ENCODE data around the gene NUPR1.

DNA sequence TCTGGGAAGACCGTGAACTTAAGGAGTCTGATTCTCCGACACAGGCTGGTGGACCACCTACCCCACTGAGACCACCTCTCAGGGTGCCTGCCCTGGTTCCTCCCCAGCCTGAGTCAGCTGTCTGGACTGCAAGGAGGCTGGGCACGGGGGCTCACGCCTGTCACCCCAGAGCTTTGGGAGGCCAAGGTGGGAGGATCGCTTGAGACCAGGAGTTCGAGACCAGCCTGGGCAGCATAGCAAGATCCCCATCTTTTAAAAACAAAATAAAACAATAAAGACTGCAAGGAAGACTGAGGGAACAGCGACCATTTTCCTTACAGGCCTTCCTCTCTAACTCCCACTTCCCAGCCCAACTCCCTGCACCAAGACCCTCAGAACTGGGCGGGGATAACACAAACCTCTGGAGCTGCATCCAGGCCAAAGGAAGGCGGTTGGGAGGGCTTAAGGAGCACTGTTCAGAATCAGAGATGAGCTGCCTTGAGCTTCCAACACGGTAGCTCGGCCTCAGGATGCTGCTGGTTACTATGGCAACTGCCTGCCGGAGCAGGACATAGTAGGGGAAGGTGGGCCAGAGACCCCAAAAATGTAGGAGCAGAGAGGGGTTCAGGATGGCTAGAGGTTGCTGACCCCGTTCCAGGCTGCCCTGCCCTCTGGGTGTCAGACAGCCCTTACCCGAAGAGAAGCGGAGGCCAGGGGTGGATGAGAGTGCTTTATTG, 40.0 kb downstream of the NUPR1 start:
- TF ChIP-seq CTCF (IDR thresholded peaks at IDR 0.05) (no peak), POLR2A (IDR thresholded peaks at IDR 0.05) (no peak), EP300 (IDR thresholded peaks at IDR 0.05) (no peak), POLR2AphosphoS5 (IDR thresholded peaks at IDR 0.05) (no peak)

Data from gastroesophageal sphincter (tissue), 3 donors.